Mesothelial cell of epicardium (in vitro differentiated cells): ENCODE measurements around the gene CORT. TPM values are rescaled to one million over a fixed set of nuclear protein-coding genes. Genes with fewer than 3 reads are reported as not detected.
"Not testable (repeated sequence)": the region's sequence is repeated elsewhere in the genome, so short reads cannot be mapped to it uniquely, and the experiment has no call there.

Experiments
- DNase-seq, 2 experiments: peaks; one replicate each; pipeline ENCODE4 v3.0.0; 2021; ENCODE audit warnings: low spot score in 2 of 2; ENCODE audit not compliant: unreplicated experiment in 2 of 2
- H3K27ac Mint-ChIP-seq: 2 replicates; pipeline ENCODE4 v1.8.0; 2021; ENCODE audit warnings: mixed read lengths
- H3K27me3 Mint-ChIP-seq: 2 replicates; pipeline ENCODE4 v1.8.0; 2021; ENCODE audit warnings: low read depth, mixed read lengths
- H3K36me3 Mint-ChIP-seq: 2 replicates; pipeline ENCODE4 v1.8.0; 2021; ENCODE audit warnings: mixed read lengths
- H3K4me1 Mint-ChIP-seq: 2 replicates; pipeline ENCODE4 v1.8.0; 2021; ENCODE audit warnings: mixed read lengths
- H3K4me3 Mint-ChIP-seq: 2 replicates; pipeline ENCODE4 v1.8.0; 2021; ENCODE audit warnings: mild to moderate bottlenecking, moderate library complexity, mixed read lengths
- H3K9me3 Mint-ChIP-seq: 2 replicates; pipeline ENCODE4 v1.8.0; 2021; ENCODE audit warnings: mixed read lengths
- total RNA-seq: library from RNA; stranded (reverse); gene quantifications from 3 replicates; pipeline ENCODE4 v1.2.1, GENCODE V29; 2021
- TF ChIP-seq, protein P1 (sequence below): fragments of 200-600 bp; sonication (generic); IDR thresholded peaks from one replicate; pipeline ENCODE4 v1.5.0; 2021; ENCODE audit warnings: antibody characterized with exemption; ENCODE audit not compliant: unreplicated experiment

The CORT gene
- total RNA-seq, 1 donor from 2014 or later = 0.83 TPM

DNA sequence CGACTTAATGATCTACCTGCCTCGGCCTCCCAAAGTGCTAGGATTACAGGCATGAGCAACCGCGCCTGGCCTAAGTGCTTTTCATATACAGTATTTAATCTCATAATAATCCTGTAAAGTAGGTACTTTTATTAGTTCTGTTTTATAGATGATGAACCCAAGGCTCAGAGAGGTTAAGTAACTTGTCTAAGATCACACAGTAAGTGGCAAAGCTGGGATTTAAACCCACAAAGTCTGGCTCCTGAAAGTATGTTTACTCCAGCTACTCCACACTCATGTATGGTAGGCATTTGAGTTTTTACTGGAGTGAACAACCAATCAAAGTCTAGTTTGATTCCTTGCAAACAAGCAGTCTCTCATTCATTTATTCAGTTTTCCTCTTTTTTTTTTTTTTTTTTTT lies 20.2 kb downstream of the CORT start:
- DNase-seq = no peak
- H3K4me3 Mint-ChIP-seq = no peak overlapping the region
- H3K4me1 Mint-ChIP-seq = peaks cover 22% of the 10 kb centered on the region

GRCh38 chr1:10471411-10472219 lies 21.8 kb downstream of the CORT start:
- TF ChIP-seq, protein P1, sequence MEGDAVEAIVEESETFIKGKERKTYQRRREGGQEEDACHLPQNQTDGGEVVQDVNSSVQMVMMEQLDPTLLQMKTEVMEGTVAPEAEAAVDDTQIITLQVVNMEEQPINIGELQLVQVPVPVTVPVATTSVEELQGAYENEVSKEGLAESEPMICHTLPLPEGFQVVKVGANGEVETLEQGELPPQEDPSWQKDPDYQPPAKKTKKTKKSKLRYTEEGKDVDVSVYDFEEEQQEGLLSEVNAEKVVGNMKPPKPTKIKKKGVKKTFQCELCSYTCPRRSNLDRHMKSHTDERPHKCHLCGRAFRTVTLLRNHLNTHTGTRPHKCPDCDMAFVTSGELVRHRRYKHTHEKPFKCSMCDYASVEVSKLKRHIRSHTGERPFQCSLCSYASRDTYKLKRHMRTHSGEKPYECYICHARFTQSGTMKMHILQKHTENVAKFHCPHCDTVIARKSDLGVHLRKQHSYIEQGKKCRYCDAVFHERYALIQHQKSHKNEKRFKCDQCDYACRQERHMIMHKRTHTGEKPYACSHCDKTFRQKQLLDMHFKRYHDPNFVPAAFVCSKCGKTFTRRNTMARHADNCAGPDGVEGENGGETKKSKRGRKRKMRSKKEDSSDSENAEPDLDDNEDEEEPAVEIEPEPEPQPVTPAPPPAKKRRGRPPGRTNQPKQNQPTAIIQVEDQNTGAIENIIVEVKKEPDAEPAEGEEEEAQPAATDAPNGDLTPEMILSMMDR = no peak
- Mint-ChIP-seq H3K9me3 (no peaks in the 10 kb centered on the region), H3K4me1 (peaks cover 37% of the 10 kb centered on the region), H3K4me3 (peak overlapping the region; percentile 91), H3K36me3 (peaks cover 15% of the 10 kb centered on the region), H3K27me3 (no peaks in the 10 kb centered on the region), H3K27ac (peak overlapping the region; percentile 89)
- no peak for DNase-seq

More for the DNA sequence above, 20.2 kb downstream of the CORT start:
- Mint-ChIP-seq H3K36me3 (peaks cover 15% of the 10 kb centered on the region), H3K27ac (no peak overlapping the region), H3K27me3 (no peaks in the 10 kb centered on the region), H3K9me3 (no peaks in the 10 kb centered on the region)
- TF ChIP-seq, protein P1 = no peak

- Mint-ChIP-seq H3K27ac (peak within 1 kb of the TSS; percentile 89), H3K4me1 (peaks cover 38% of the 10 kb centered on the region), H3K9me3 (no peaks in the 10 kb centered on the region), H3K36me3 (peaks cover 11% of the 10 kb centered on the region), H3K4me3 (peak within 1 kb of the TSS; percentile 91), H3K27me3 (no peaks in the 10 kb centered on the region)
- TF ChIP-seq, protein P1 = no peak
- DNase-seq = peak; percentile 85 to 88
Measured at GRCh38 chr1:10472220-10473144, 22.7 kb downstream of the CORT start, which contains the start of gene DFFA. DFFA (minus strand) TSS chr1:10472529; CDS start chr1:10472458, 71 bp downstream.

DNA sequence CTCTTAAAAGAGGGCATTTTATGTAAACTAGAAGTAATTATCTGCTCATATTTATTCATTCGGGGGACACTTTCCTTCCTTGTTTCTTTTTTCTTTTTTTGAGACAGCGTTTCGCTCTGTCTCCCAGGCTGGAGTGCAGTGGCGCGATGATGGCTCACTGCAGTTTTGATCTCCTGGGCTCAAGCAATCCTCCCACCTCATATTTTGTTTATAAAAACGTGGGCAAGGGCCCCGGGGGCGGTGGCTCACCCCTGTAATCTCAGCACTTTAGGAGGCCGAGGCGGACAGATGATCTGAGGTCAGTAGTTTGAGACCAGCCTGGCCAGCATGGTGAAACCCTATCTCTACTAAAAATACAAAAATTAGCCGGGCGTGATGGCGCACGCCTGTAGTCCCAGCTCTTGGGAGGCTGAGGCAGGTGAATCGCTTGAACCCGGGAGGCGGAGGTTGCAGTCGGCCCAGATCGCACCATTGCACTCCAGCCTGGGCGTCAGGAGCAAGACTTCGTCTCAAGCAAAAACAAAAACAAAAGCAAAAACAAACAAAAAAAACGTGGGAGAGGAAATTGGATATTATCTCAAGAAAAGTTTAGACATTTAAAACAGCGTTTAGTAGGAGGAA lies 23.4 kb downstream of the CORT start:
- Mint-ChIP-seq H3K27ac (peak overlapping the region; percentile 89), H3K4me3 (peak overlapping the region; percentile 91), H3K36me3 (peaks cover 5% of the 10 kb centered on the region)

DNA sequence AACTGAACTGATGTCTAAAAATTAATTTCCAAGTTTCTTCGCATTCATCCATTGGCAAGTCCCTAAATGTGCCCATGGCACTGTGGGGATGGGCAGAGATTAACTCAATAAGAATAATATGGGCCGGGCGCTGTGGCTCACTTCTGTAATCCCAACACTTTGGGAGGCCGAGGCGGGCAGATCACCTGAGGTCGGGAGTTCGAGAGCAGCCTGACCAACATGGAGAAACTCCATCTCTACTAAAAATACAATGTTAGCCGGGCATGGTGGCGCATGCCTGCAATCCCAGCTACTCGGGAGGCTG lies 24.4 kb downstream of the CORT start:
- DNase-seq, H3K27me3 Mint-ChIP-seq, H3K36me3 Mint-ChIP-seq, H3K9me3 Mint-ChIP-seq: not testable (repeated sequence)
- Mint-ChIP-seq H3K4me3 (peak overlapping the region; percentile 89), H3K4me1 (peaks cover 38% of the 10 kb centered on the region), H3K27ac (peak overlapping the region; percentile 96)

More for the DNA sequence above, 23.4 kb downstream of the CORT start:
- H3K27me3 Mint-ChIP-seq = no peaks in the 10 kb centered on the region
- no peak for DNase-seq
- TF ChIP-seq, protein P1 = no peak
- H3K4me1 Mint-ChIP-seq = peaks cover 38% of the 10 kb centered on the region
- no peaks in the 10 kb centered on the region for H3K9me3 Mint-ChIP-seq
